RWPE1 (cell line): ENCODE measurements around the gene PAXIP1.

Source experiments
- CTCF ChIA-PET: fragments of 350-600 bp; sonication (Branson Sonifier 250); formaldehyde crosslinking; extraction: SDS; loops from one replicate; lab custom pipeline; 2021; lab: Yijun Ruan, JAX
- POLR2A ChIA-PET: fragments of 400-600 bp; formaldehyde crosslinking; extraction: SDS; loops from one replicate; lab custom pipeline; 2020; ENCODE audit warnings: antibody characterized with exemption; ENCODE audit not compliant: low non-redundant PET; lab: Yijun Ruan, JAX
- DNase-seq: peaks from one replicate; pipeline ENCODE4 v3.0.0; 2012; ENCODE audit warnings: low spot score
- H3K27ac ChIP-seq: fragments of 450-650 bp; 2 replicates; pipeline ENCODE4 v1.5.1; 2017
- CTCF ChIP-seq: fragments of 450-650 bp; conservative IDR thresholded peaks from 2 replicates; pipeline ENCODE4 v1.5.1; 2017; ENCODE audit warnings: low read depth, mild to moderate bottlenecking

The PAXIP1 gene

GRCh38 chr7:154917808-154918160 lies 85.1 kb downstream of the PAXIP1 start:
- no peak for DNase-seq

GRCh38 chr7:154916856-154917807 lies 85.8 kb downstream of the PAXIP1 start:
- no peak overlapping the region for H3K27ac ChIP-seq
- CTCF ChIA-PET = no interaction called here
- TF ChIP-seq CTCF = no peak
- no peak for DNase-seq
- POLR2A ChIA-PET = no interaction called here

More at GRCh38 chr7:154917808-154918160, 85.1 kb downstream of the PAXIP1 start:
- CTCF ChIA-PET = no interaction called here
- POLR2A ChIA-PET = no interaction called here
- TF ChIP-seq CTCF = no peak
- H3K27ac ChIP-seq = no peak overlapping the region

- no peak for TF ChIP-seq CTCF
- ChIA-PET CTCF (no interaction called here), POLR2A (no interaction called here)
- no peak for DNase-seq
- no peak overlapping the region for H3K27ac ChIP-seq
These were observed 86.5 kb downstream of the PAXIP1 start for GRCh38 chr7:154916381-154916780.

GRCh38 chr7:154915600-154915999 lies 87.3 kb downstream of the PAXIP1 start:
- no peak for DNase-seq
- POLR2A ChIA-PET = no interaction called here
- CTCF ChIA-PET = interaction anchor here (1.4 kb wide), 1 partner anchor 11 kb away, joined by 5 read pairs; no protein-coding TSS in a partner anchor
- no peak overlapping the region for H3K27ac ChIP-seq
- no peak for TF ChIP-seq CTCF

- DNase-seq = no peak
- POLR2A ChIA-PET = no interaction called here
- TF ChIP-seq CTCF = no peak
- CTCF ChIA-PET = interaction anchor here (0.7 to 1.4 kb wide), 3 partner anchors 12 to 464 kb away, joined by 5 read pairs; no protein-coding TSS in a partner anchor
- H3K27ac ChIP-seq = no peak overlapping the region
These were observed 87.9 kb downstream of the PAXIP1 start for GRCh38 chr7:154914996-154915380.

GRCh38 chr7:154914308-154914995 lies 88.5 kb downstream of the PAXIP1 start:
- no peak overlapping the region for H3K27ac ChIP-seq
- no peak for DNase-seq
- ChIA-PET POLR2A (no interaction called here), CTCF (interaction anchor here (0.7 to 1.4 kb wide), 5 partner anchors 13 to 1886 kb away, joined by 3 to 5 read pairs (median 5); no protein-coding TSS in a partner anchor)
- TF ChIP-seq CTCF = no peak
